OCI-LY7 (cell line): Measurements from ENCODE around the gene FAM170B.

Experiments
- CTCF ChIP-seq: fragments of 200-600 bp; sonication (generic); conservative IDR thresholded peaks from 2 replicates; pipeline ENCODE4 v1.5.1; 2014; ENCODE audit warnings: mild to moderate bottlenecking, antibody characterized with exemption, low read length, moderate library complexity, mixed read lengths
- EZH2phosphoT487 ChIP-seq: fragments of 200-600 bp; sonication (generic); IDR thresholded peaks from 2 replicates; pipeline ENCODE4 v1.6.1; 2018; ENCODE audit warnings: low read depth, borderline replicate concordance, mild to moderate bottlenecking, mixed run types, antibody characterized with exemption, low read length, moderate library complexity, mixed read lengths

- TF ChIP-seq CTCF, result no peak
- TF ChIP-seq EZH2phosphoT487, result no peak
Measured at GRCh38 chr10:49160814-49161213, 27.0 kb upstream of the FAM170B start.
